Measurements from ENCODE around the gene EIF3I. TPM values are rescaled to one million over a fixed set of nuclear protein-coding genes. Genes with fewer than 3 reads are reported as not detected.

Gene EIF3I
- total RNA-seq, 1 experiment from 2014 or later = 222 TPM

DNA sequence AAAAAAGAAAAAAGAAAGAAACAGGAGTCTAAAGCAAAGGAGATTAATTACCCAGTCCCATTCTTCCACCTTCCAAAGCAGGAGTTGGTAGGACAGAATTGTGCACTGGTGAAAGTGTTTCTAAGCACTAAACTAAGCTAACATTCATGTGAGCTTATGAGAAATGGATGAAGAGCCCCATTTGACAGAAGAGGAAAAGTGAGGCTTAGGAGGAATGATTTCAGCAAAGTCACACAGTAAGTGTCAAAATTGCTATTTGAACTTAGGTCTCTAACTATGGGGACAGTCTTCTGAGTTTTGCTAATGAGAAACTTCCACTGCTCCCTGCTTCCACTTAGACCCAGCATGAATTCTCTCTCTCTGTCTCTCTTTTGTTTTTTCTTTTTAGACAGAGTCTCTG lies 47.5 kb downstream of the EIF3I start:
- H4K5ac ChIP-seq (ENCODE audit: insufficient read length, low read depth, low read length) = no peak overlapping the region
- H3K56ac ChIP-seq (ENCODE audit: insufficient read length, low read depth, low read length) = no peak overlapping the region
- no peaks in the 10 kb centered on the region for H4K20me1 ChIP-seq (ENCODE audit: control insufficient read depth, insufficient read depth, insufficient read length)
- DNase-seq = no peak
- no peak overlapping the region for H2BK5ac ChIP-seq (ENCODE audit: insufficient read length, low read length)
- H3K4me1 ChIP-seq (ENCODE audit: insufficient read depth, low read length) = peaks cover 6% of the 10 kb centered on the region; the same call in 1 of the 2 replicates
- no peaks in the 10 kb centered on the region for H3K9me3 ChIP-seq (ENCODE audit: control insufficient read depth, low read depth, low read length)
- no peaks in the 10 kb centered on the region for H3K79me1 ChIP-seq (ENCODE audit: insufficient read depth, low read depth, low read length, poor library complexity, severe bottlenecking)
- H3T11ph ChIP-seq (ENCODE audit: low read length) = no peak overlapping the region
- no peak overlapping the region for H2BK120ac ChIP-seq (ENCODE audit: low read depth, low read length, poor library complexity, severe bottlenecking)
- no peak overlapping the region for H3K4me2 ChIP-seq (ENCODE audit: insufficient read depth, insufficient read length, low read length)
- H3K18ac ChIP-seq (ENCODE audit: insufficient read length, low read depth, low read length) = no peak overlapping the region
- Mint-ChIP-seq H3K9me3 (no peaks in the 10 kb centered on the region; a peak in 1 of 5 replicates), H3K4me1 (peaks cover 24 to 37% of the 10 kb centered on the region in 2 experiments), H3K4me3 (no peak overlapping the region), H3K36me3 (ENCODE audit: insufficient read depth in 1 of 3, low read depth in 3 of 3) (no peaks in the 10 kb centered on the region), H3K27me3 (ENCODE audit: low read depth) (no peaks in the 10 kb centered on the region; the same call in 1 of the 2 replicates), H3K27ac (no peak overlapping the region)
- no peak overlapping the region for H3K4ac ChIP-seq (ENCODE audit: low read depth, low read length)
- H4K8ac ChIP-seq (replicated peaks; ENCODE audit: insufficient read length, low read depth, low read length) = no peak overlapping the region
- H3K9ac ChIP-seq (ENCODE audit: extremely low read depth, insufficient read length, low read length) = no peak overlapping the region
- no peak overlapping the region for H3K23ac ChIP-seq (ENCODE audit: insufficient read length, low read depth, low read length)
- H3K27ac ChIP-seq (ENCODE audit: insufficient read length, low read depth, low read length) = no peak overlapping the region
- no peaks in the 10 kb centered on the region; the same call in 1 of the 2 replicates for H3K79me2 ChIP-seq (ENCODE audit: insufficient read depth, low read length)
- peaks cover 7% of the 10 kb centered on the region for H3K23me2 ChIP-seq (ENCODE audit: insufficient read length, low read depth, low read length, poor library complexity, severe bottlenecking)
- TF ChIP-seq, protein P1, sequence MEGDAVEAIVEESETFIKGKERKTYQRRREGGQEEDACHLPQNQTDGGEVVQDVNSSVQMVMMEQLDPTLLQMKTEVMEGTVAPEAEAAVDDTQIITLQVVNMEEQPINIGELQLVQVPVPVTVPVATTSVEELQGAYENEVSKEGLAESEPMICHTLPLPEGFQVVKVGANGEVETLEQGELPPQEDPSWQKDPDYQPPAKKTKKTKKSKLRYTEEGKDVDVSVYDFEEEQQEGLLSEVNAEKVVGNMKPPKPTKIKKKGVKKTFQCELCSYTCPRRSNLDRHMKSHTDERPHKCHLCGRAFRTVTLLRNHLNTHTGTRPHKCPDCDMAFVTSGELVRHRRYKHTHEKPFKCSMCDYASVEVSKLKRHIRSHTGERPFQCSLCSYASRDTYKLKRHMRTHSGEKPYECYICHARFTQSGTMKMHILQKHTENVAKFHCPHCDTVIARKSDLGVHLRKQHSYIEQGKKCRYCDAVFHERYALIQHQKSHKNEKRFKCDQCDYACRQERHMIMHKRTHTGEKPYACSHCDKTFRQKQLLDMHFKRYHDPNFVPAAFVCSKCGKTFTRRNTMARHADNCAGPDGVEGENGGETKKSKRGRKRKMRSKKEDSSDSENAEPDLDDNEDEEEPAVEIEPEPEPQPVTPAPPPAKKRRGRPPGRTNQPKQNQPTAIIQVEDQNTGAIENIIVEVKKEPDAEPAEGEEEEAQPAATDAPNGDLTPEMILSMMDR (conservative IDR thresholded peaks at IDR 0.05) = no peak
- H2BK20ac ChIP-seq (ENCODE audit: low read depth, low read length, poor library complexity, severe bottlenecking) = no peak overlapping the region
- H2AFZ ChIP-seq (ENCODE audit: low read length) = no peak overlapping the region
- no peak overlapping the region for H2AK5ac ChIP-seq (ENCODE audit: insufficient read length, low read length)
- H4K91ac ChIP-seq (ENCODE audit: insufficient read length, low read depth, low read length) = no peak overlapping the region
- H2BK15ac ChIP-seq (ENCODE audit: low read depth, low read length) = no peak overlapping the region
- H3K27me3 ChIP-seq (ENCODE audit: insufficient read depth, low read length) = no peaks in the 10 kb centered on the region
- H3K14ac ChIP-seq (ENCODE audit: insufficient read depth, low read length) = no peak overlapping the region
- H2BK12ac ChIP-seq (ENCODE audit: insufficient read length, low read depth, low read length) = no peak overlapping the region

All from H9 (cell line).